Measurements from ENCODE around the gene PLEKHO2.

The PLEKHO2 gene

GRCh38 chr15:64895285-64896065, 53.8 kb downstream of the PLEKHO2 start:
- DNase-seq, result peak; percentile 69

- DNase-seq, result no peak
These were observed 54.8 kb downstream of the PLEKHO2 start for GRCh38 chr15:64896371-64897069.

- DNase-seq, result no peak
These were observed 55.8 kb downstream of the PLEKHO2 start for GRCh38 chr15:64897345-64897985.

- DNase-seq, result no peak
These were observed 56.7 kb downstream of the PLEKHO2 start for GRCh38 chr15:64898406-64898805.

- DNase-seq, result no peak
These were observed 59.4 kb downstream of the PLEKHO2 start for GRCh38 chr15:64901141-64901540.

- no peak for DNase-seq
These were observed 60.2 kb downstream of the PLEKHO2 start for GRCh38 chr15:64901914-64902313.

GRCh38 chr15:64902863-64903262, 61.1 kb downstream of the PLEKHO2 start:
- no peak for DNase-seq

- no peak for DNase-seq
These were observed 61.7 kb downstream of the PLEKHO2 start for GRCh38 chr15:64903326-64903950.

- DNase-seq, result no peak
These were observed 62.5 kb downstream of the PLEKHO2 start for GRCh38 chr15:64904189-64904588.

- DNase-seq, result peak; percentile 21
These were observed 63.6 kb downstream of the PLEKHO2 start for GRCh38 chr15:64905119-64905831.

GRCh38 chr15:64905941-64906340, 64.2 kb downstream of the PLEKHO2 start:
- no peak for DNase-seq

GRCh38 chr15:64906402-64906801, 64.7 kb downstream of the PLEKHO2 start:
- no peak for DNase-seq

- DNase-seq, result no peak
These were observed 66.3 kb downstream of the PLEKHO2 start for GRCh38 chr15:64907991-64908390.

GRCh38 chr15:64909546-64909945, 67.8 kb downstream of the PLEKHO2 start:
- DNase-seq, result no peak

- no peak for DNase-seq
These were observed 69.8 kb downstream of the PLEKHO2 start, which contains the start of gene ANKDD1A for GRCh38 chr15:64911311-64912186. Gene ANKDD1A (plus strand): TSS chr15:64911902. CDS start chr15:64911931, 29 bp downstream.

- DNase-seq, result no peak
These were observed 70.9 kb downstream of the PLEKHO2 start for GRCh38 chr15:64912379-64913325.

GRCh38 chr15:64915518-64916227, 74.0 kb downstream of the PLEKHO2 start:
- no peak for DNase-seq

- no peak for DNase-seq
These were observed 74.7 kb downstream of the PLEKHO2 start for GRCh38 chr15:64916365-64916764.

- no peak for DNase-seq
These were observed 75.5 kb downstream of the PLEKHO2 start for GRCh38 chr15:64917211-64917610.

All from GF-D8 (cell line).